GM18868 (cell line): Measurements from ENCODE around the gene CAPN3.

Experiments used
- ATAC-seq: cut with Tn5 transposase; IDR thresholded peaks from one replicate; pipeline ENCODE4 v1.9.1; 2021; ENCODE audit warnings: mild to moderate bottlenecking, moderate library complexity; ENCODE audit not compliant: unreplicated experiment

The CAPN3 gene

DNA sequence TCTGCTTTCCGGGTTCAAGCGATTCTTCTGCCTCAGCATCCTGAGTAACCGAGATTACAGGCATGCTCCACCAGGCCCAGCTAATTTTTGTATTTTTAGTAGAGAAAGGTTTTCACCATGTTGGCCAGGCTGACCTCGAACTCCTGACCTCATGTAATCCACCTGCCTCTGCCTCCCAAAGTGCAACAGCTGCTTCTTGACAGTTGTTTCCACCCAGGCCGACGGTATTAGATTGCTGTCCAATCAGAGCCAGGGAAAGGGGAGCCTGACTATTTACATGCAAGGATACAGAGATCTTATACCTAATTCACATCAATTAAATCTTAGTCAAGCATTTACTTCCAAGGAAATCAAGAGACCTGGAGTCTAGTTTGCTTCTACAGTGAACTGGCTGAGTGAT is 4.0 kb upstream of the CAPN3 start:
- no peak for ATAC-seq

DNA sequence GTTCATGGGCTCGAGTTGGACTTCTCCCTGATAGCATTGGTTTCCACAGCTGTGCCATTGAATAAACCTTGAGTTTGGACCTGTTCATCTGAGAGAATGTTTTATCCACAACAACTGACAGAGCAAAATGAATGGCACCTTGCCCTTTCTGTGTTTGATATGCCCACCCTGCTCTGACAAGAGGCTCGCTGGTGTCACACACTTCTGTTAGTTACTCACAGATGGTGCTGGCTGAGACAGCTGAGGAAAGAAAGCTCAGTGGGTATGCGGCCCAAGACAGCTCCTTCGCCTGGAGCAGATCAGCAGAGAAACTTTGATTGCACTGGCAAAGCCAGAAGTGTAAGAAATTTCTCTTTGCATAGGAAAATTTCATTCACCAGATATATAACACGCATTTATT is 2.5 kb upstream of the CAPN3 start:
- no peak for ATAC-seq

DNA sequence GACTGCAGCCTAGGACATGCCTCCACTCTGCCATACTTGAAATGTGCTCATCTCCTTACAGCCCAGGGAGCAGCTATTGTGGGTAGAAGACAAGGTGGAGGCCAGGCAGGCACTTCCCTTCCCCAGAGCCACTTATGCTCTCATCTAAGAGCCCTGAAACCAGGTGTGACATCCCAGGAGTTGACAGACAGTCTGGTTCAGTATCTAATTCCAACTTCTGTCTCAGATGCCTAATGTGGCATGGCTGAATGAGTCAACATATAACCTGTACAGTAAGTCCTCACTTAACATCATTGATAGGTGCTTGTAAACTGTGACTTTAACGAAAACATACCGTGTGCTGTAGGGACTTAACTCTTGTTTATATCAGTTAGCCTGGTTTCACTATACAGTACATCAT is 1.2 kb upstream of the CAPN3 start:
- ATAC-seq: no peak

DNA sequence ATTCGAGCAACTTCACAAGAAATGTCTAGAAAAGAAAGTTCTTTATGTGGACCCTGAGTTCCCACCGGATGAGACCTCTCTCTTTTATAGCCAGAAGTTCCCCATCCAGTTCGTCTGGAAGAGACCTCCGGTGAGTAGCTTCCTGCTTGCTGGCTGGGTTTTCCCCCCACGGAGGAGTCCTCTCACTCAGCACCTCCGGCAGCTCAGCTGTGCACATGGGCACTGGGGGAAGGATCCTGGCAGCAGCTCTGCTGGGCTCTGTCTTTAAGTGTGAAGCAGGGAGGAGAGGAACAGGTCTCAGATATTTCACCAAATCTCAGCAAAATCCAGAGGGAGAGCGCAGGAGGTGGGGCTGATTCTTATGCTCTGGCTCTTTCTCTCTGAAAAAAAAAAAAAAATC is 684 bp downstream of the CAPN3 start:
- no peak for ATAC-seq

DNA sequence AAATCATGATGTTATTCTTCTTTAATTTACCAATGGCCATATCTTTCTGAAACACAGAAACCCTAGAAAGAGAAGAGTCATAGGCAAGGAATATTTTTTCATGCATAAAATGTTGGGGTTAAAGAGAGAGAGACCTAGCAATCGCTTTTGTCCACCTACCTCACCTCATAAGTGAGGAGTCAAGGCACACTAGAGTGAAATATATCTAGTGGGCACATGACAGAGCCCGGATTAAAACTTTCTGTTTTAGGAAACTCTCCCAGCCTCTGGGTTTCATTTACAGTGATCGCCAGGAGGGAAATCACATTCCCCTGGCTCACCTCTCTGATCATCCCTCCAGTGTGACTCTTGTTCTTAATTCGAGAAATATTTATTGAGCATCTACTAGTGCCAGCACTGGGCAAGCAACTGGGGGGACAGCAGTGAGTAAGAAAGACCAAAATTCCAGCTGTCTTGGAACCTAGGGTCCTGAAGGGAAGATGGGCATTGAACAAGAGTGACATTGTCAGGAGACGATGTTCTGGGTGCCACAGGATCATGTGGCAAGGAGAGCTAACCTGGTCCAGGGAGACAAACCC is 1.3 kb downstream of the CAPN3 start:
- ATAC-seq: no peak

DNA sequence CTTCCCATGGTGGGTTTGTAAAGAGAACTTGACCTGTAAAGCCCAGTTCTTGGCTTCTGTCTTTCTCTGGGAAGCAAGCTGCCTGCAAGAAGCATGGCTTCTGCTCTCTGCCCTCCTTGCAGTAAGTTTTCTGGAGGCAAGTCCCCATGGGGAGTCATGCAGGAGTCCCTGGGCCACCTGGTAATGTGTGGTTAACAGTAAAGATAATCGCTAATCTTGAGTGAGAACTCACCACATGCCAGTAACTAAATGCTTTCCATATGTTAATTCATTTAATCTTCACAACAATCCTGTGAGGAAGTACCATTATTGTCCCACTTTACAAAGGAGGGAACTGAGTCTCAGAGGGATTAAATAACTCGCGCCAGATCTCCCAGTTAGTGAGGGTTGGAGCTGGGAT is 4.2 kb downstream of the CAPN3 start:
- ATAC-seq: no peak

DNA sequence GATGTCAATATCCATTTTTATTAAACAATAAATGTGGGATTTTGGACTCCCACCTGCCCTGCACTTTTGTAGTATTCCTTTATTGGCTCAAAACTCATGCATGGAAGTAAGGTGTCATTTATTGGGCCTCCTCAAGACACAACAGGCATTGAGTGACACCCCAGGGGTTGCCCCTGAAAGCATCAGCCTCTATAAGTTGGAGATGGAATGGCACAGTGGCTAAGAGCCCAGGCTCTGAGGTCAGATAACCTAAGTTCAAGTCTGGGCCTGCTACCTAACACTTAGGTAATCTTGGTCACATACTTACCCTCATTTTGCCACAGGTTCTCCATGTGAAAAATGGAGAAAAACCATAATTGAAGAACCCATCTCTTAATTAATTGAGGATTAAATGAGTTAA is 4.6 kb downstream of the CAPN3 start:
- no peak for ATAC-seq

DNA sequence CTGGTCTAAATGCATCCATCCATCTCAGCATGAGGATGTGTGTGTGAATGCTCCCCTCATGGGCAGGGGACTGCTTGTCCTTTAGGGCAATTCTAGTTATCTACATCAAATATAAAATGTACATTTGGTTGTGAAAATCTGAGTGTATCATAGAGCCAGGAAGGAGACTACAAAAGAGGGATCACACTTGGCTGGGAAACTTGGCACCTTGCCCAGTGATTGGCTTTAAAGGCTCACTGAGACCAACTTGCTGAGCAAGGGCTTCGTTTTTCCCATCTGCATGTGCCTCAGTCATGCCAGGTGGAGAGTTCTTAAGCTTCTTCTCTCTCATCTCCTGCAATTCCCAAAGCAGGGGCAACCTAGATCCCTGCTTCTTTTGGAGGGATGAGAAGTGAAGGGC is 5.2 kb downstream of the CAPN3 start:
- ATAC-seq: no peak

DNA sequence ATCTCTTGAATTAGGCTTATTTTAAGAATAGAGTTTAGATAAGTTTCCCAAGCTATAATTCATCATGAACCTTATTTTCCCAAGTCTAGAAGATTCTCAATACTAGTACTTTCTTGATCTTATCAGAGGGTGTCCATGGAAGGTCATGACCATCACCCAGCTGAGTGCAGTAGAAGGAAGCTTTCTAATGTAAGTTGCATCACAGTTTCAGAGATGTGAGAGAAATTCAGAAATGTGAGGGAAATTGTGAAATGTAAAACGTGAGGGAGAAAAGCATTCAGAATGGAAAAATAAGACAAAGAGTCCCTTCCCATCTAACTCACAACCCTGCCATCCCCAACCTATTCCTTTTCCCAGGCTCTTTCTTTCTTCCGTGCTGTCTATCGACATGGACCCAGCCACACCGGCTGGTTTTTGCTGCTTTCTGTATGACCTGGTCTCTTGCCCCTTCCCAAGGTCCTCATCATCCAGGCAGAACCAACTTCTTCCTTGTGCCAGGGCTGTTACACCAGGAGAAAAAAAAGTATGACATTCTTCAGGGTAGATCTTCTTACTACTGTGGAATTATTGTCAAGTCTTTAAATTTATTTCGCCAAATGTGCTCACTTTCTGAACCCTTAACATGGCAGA is 6.7 kb downstream of the CAPN3 start:
- no peak for ATAC-seq

DNA sequence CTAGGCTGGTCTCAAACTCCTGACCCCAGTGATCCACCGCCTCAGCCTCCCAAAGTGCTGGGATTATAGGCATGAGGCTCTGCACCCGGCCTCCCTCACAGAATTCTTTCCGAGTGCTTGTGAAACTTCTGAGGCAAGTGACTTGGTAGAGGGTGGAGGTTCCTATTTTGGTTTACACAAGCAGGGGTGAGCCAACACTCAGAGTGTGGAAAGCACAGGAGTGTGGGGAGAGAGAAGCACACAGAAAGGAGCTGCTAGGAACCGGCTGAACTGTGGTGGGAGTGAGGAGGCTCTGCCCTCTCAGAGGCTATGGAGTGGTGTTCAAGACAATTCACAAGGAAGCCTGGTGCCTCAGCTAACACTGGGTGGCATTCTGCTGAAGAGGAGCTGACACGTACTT is 7.7 kb downstream of the CAPN3 start:
- ATAC-seq: no peak

DNA sequence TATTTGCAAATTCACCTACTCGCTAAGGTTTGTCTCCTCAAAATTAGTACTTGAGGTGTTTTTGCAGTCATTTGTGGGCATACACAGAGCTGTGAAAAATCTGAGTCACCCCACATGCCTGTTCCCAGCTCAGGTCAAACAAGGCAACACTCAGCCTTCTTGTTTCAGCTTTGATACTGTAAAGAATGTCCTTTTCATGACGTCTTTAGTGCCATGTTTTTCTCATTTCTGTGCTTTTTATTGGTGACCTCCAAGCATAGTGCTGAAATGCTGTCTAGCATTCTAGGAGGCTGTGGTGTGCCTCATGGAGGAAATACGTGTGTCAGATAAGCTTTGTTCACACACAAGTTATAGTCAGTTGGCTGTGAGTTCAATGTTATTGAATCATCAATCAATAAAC is 8.8 kb downstream of the CAPN3 start:
- no peak for ATAC-seq

DNA sequence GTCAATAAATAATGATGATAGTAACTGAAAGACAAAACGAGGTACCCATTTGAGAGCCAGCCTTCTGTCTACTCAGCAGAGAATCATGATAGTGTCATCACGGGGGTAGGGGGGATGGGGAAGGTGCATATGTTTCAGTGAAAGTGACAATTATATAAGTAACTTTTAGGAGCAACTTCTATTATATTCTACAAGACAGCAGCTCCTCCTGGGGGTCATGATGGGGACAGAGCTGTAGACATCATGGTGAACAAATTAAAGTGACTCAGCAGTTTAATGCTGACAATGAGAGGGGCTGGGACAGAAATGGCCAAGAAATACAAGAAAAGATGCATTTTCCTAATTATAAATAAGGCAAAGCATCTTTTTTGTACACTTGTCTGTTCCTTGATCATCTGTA is 11.8 kb downstream of the CAPN3 start:
- no peak for ATAC-seq

DNA sequence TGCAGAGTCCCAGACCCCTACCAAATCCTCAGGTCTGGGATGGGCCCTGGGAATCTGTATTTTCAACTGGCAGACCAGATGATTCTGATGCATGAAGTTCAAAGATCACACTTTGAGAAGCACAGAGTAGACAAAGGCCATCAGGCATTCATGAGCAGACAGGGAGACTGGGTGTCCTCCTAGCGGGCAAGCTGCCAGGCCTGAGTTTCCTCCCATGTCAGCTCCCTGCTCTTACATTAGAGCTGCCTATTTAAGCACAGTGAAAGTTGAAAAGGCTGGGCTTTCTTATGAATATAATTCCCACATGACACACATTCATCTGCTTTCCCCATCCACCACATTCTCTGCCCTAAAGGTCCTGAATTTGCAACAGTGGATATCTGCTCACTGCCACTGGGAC is 14.0 kb downstream of the CAPN3 start:
- ATAC-seq: no peak

DNA sequence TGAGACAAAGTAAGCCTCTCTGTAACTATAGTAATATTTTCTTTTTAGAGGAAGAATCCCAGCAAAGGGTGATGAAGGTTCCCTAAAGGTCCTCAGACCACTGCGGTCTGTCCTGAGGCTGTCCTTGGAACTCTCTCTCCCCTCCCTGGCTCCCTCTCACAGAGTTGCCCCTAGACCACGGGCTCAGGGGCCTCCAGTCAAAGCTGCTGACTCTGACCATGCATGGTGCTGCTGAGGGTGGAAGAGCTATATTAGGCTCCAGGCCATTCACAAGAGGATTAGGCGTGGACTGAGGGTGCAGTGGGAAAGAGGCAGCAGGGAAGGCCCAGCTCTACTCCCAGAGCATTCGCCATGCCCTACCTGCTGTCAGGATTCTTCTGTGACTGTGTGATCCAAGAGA is 14.6 kb downstream of the CAPN3 start:
- ATAC-seq: no peak

DNA sequence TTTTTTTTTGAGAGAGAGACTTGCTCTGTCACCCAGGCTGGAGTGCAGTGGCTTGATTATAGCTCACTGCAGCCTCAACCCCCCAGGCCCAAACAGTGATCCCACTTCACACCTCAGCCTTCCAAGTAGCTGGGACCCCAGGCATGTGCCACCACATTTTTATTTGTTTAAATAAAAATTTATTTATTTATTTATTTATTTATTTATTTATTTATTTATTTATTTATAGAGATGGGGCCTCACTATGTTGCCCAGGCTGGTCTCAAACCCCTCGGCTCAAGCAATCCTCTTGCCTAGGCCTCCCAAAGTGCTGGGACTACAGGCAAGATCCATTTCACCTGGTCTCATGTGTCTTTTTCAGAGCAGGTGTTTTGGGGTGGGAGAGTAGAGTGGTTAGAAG is 15.5 kb downstream of the CAPN3 start:
- ATAC-seq: no peak

DNA sequence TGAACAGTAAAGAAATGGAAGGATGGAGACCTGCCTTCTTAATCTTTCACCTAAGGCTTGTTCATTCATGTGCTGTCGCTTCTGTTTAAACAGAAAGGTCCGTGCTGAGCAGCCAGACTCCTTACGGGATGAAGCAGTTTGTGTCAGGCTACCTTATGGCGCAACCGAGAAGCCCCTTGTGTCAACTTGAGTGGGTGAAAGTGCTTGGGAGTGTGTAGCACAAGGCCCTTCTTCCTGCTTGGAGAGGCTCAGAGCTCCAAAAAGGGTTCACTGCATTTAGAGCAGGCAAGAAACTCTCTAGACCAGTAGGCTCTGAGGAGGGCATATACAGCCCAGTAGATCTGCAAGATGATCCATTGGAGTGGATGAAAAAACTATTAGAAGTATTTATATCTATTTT is 16.0 kb downstream of the CAPN3 start:
- ATAC-seq: no peak

DNA sequence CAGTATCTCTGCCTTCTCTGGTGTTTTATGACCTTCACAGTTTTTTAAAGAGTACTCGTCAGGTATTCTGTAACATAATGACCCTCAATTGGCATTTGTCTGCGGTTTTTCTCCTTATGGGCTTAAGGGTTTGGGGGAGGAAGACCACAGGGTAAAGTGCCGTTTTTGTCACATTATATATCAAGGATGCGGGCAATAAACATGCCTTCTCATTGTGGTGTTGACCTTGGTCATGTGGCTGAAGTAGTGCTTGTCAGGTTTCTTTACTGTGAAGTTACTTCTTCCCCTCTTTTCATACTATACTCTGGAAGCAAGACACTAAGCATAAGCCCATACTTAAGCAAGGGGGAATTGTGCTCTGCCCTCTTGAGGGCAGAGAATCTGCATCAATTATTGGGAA is 16.6 kb downstream of the CAPN3 start:
- ATAC-seq: no peak

DNA sequence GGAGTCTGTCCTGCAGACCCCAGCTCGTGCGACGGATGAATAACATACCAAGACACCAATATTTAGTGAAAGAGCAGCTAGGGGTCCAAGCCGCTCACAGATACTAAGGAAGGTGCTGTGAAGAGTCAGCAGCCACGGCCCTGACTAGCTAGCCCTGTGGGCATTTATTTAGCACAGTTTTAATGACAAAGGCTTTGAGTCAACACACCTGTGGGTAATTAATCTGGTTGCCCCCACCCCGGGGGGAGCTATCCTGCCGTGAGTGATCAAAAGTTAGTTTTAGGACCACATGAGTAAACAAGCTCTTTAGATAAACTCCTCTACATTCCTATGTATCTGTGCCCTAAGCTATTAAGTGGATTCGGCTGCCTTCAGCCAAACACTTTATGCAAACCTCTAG is 18.7 kb downstream of the CAPN3 start:
- no peak for ATAC-seq

DNA sequence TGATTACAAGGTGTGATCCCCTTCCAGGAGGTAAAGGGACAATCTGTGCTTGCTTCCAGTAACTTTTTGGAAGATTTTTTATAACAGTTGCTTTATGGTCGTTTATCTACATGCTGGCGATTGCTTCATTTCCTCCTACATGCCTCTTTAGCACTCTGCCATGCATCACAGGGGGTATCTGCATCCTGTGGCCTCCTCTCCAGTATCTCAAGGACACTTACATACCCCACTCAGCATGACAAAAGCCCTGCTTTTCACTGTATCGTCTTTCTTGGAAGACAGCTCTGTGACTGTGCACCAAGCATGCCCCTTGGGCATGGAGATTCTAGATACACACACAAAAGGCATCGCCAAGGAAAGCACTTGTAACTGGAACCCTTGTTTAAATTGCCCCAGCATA is 25.3 kb downstream of the CAPN3 start:
- ATAC-seq: no peak

DNA sequence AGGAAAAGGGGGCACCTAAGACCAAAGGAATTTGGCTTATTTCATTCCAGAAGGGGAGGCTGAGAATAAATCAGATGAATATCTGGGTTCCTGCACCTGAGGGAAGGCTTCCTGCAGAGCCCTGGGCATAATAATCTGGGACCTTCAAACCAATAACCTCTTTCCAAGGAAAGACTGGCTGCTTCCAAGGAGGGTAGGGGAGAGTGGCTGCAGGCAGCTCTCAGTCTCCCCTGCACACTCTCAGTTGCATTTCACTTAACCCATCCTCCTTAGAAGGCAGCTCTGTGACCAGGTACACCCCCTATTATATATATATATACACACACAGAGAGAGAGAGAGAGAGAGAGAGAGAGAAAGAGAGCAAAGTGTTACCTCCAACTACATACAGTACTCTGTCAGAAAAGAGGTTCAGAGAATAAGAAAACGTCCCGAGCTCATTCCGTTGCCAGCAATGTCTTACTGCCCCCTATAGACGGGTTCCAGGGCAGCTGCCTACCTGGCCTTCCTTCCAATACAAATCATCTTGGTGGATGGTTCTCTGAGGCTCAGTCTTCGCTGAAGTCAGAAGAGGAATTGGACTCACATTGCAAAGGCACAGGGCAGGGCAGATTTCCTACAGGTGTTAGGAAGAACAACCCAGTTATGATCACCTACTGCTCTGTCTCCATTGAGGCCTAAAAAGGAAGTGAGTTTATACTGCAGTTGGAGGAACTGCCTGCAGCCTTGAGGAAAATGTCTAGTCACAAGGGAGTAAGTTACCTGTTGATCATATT is 26.1 kb downstream of the CAPN3 start:
- ATAC-seq: no peak

DNA sequence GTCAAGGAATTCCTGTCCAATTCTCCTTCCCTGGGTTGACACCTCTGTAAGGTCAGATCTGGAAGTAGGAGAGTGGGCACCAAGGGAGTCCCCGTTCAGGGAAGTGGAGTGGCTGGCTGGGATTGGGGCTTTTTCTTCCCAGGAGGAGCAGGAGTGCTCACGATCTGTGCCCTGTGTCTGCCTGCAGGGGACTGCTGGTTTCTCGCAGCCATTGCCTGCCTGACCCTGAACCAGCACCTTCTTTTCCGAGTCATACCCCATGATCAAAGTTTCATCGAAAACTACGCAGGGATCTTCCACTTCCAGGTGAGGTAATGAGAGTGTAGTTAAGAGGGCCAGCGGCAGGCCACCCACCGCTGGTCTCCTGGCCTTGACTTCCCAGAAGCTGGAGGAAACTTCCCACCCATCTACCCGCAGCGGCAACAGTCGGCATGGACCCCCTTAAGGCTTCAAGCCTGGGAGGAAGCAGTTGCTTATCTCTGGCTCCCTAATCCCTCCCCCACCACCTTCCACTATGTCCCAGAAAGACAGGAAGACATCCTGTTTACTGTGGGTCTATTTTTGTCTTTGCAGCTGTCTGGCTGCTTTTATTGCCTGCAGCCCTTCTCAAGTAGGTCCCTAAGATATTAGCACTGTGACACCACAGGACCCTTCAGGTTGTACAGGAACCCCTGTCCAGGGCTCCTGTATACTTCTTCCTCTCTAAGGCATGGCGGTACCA is 26.8 kb downstream of the CAPN3 start:
- ATAC-seq: no peak

DNA sequence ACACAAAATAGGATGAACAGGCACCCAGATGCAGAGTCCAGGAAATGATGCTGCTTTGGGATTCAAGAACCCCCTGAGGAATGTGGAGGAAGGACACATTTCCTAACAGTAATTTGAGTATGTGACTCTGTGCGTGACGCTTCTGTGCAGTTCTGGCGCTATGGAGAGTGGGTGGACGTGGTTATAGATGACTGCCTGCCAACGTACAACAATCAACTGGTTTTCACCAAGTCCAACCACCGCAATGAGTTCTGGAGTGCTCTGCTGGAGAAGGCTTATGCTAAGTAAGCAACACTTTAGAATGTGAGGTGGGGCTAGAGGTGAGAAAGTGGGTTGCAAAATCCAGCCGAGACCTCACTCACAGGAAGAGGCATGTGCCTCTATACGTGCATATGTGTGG is 28.3 kb downstream of the CAPN3 start:
- no peak for ATAC-seq
